HEK293 (cell line): ENCODE measurements around the gene DGKZ.

Source experiments
- FEZF1 ChIP-seq: fragments of 450-650 bp; formaldehyde crosslinking; IDR thresholded peaks from 2 replicates; pipeline ENCODE4 v1.5.1; 2016; ENCODE audit warnings: missing biosample characterization, missing genetic modification characterization
- GFI1B ChIP-seq: fragments of 450-650 bp; formaldehyde crosslinking; IDR thresholded peaks from 2 replicates; pipeline ENCODE4 v1.5.1; 2016; ENCODE audit warnings: missing biosample characterization, missing genetic modification characterization
- IKZF3 ChIP-seq: fragments of 450-650 bp; IDR thresholded peaks from 2 replicates; pipeline ENCODE4 v1.5.0; 2018; ENCODE audit warnings: missing biosample characterization, mild to moderate bottlenecking, missing genetic modification characterization, moderate library complexity
- MYNN ChIP-seq: fragments of 450-650 bp; formaldehyde crosslinking; IDR thresholded peaks from 2 replicates; pipeline ENCODE4 v1.5.1; 2016; ENCODE audit warnings: missing biosample characterization, missing genetic modification characterization, borderline replicate concordance
- OSR2 ChIP-seq: fragments of 450-650 bp; formaldehyde crosslinking; IDR thresholded peaks from 2 replicates; pipeline ENCODE4 v1.5.1; 2016; ENCODE audit warnings: missing biosample characterization, missing genetic modification characterization
- SALL2 ChIP-seq: fragments of 450-650 bp; formaldehyde crosslinking; IDR thresholded peaks from 2 replicates; pipeline ENCODE4 v1.5.0; 2017; ENCODE audit warnings: missing biosample characterization, mild to moderate bottlenecking, missing genetic modification characterization, borderline replicate concordance
- TCF7L2 ChIP-seq: IDR thresholded peaks from 2 replicates; pipeline ENCODE4 v1.6.1; 2011; ENCODE audit warnings: low read depth, mild to moderate bottlenecking, inconsistent platforms, low read length, moderate library complexity, borderline replicate concordance
- WT1 ChIP-seq: fragments of 450-650 bp; formaldehyde crosslinking; IDR thresholded peaks from 2 replicates; pipeline ENCODE4 v1.5.1; 2016; ENCODE audit warnings: missing biosample characterization, missing genetic modification characterization
- ZEB2 ChIP-seq: fragments of 450-650 bp; formaldehyde crosslinking; IDR thresholded peaks from 2 replicates; pipeline ENCODE4 v1.5.1; 2016; ENCODE audit warnings: missing biosample characterization, missing genetic modification characterization
- ZNF211 ChIP-seq: fragments of 450-650 bp; formaldehyde crosslinking; IDR thresholded peaks from 2 replicates; pipeline ENCODE4 v1.5.1; 2016; ENCODE audit warnings: low read depth, missing biosample characterization, missing genetic modification characterization
- ZNF311 ChIP-seq: fragments of 450-650 bp; formaldehyde crosslinking; IDR thresholded peaks from 2 replicates; pipeline ENCODE4 v1.5.1; 2017; ENCODE audit warnings: missing biosample characterization, missing genetic modification characterization, borderline replicate concordance
- ZNF341 ChIP-seq: fragments of 450-650 bp; formaldehyde crosslinking; IDR thresholded peaks from 2 replicates; pipeline ENCODE4; 2016; ENCODE audit warnings: low read depth, missing biosample characterization, missing genetic modification characterization
- ZNF37A ChIP-seq: fragments of 450-650 bp; IDR thresholded peaks from 2 replicates; pipeline ENCODE4 v1.5.1; 2018; ENCODE audit warnings: missing biosample characterization, missing genetic modification characterization
- ZNF558 ChIP-seq: fragments of 450-650 bp; formaldehyde crosslinking; IDR thresholded peaks from 2 replicates; pipeline ENCODE4 v1.5.1; 2016; ENCODE audit warnings: missing biosample characterization, missing genetic modification characterization
- ZNF600 ChIP-seq: fragments of 450-650 bp; formaldehyde crosslinking; IDR thresholded peaks from 2 replicates; pipeline ENCODE4 v1.5.1; 2016; ENCODE audit warnings: missing biosample characterization, missing genetic modification characterization
- ZNF624 ChIP-seq: fragments of 450-650 bp; formaldehyde crosslinking; IDR thresholded peaks from 2 replicates; pipeline ENCODE4 v1.5.1; 2017; ENCODE audit warnings: missing biosample characterization, missing genetic modification characterization
- ZNF658 ChIP-seq: fragments of 450-650 bp; formaldehyde crosslinking; IDR thresholded peaks from 2 replicates; pipeline ENCODE4; 2016; ENCODE audit warnings: missing biosample characterization, missing genetic modification characterization
- ZNF660 ChIP-seq: fragments of 450-650 bp; IDR thresholded peaks from 2 replicates; pipeline ENCODE4 v1.5.1; 2018; ENCODE audit warnings: missing biosample characterization, mild to moderate bottlenecking, missing genetic modification characterization
- ZNF670 ChIP-seq: fragments of 450-650 bp; formaldehyde crosslinking; IDR thresholded peaks from 2 replicates; pipeline ENCODE4 v1.5.1; 2016; ENCODE audit warnings: missing biosample characterization, missing genetic modification characterization, low read depth
- ZNF791 ChIP-seq: fragments of 450-650 bp; formaldehyde crosslinking; IDR thresholded peaks from 2 replicates; pipeline ENCODE4 v1.5.1; 2016; ENCODE audit warnings: missing biosample characterization, missing genetic modification characterization
- TF ChIP-seq, protein P1 (sequence below): fragments of 450-650 bp; formaldehyde crosslinking; IDR thresholded peaks from 2 replicates; pipeline ENCODE4 v1.5.1; 2016; ENCODE audit warnings: missing biosample characterization, missing genetic modification characterization
- TF ChIP-seq, protein P2 (sequence below): fragments of 450-650 bp; formaldehyde crosslinking; IDR thresholded peaks from 2 replicates; pipeline ENCODE4 v1.5.1; 2016; ENCODE audit warnings: missing biosample characterization, missing genetic modification characterization
- TF ChIP-seq, protein P3 (sequence below): fragments of 450-650 bp; formaldehyde crosslinking; IDR thresholded peaks from 2 replicates; pipeline ENCODE4 v1.5.1; 2016; ENCODE audit warnings: missing biosample characterization, missing genetic modification characterization
- TF ChIP-seq, protein P4 (sequence below): fragments of 450-650 bp; formaldehyde crosslinking; IDR thresholded peaks from 2 replicates; pipeline ENCODE4 v1.5.1; 2017; ENCODE audit warnings: missing biosample characterization, mild to moderate bottlenecking, missing genetic modification characterization, moderate library complexity
- TF ChIP-seq, protein P5 (sequence below): IDR thresholded peaks from 2 replicates; pipeline ENCODE4 v1.6.1; 2011; ENCODE audit warnings: mild to moderate bottlenecking, low read depth, low read length, borderline replicate concordance
- TF ChIP-seq, protein P6 (sequence below): fragments of 450-650 bp; formaldehyde crosslinking; IDR thresholded peaks from 2 replicates; pipeline ENCODE4 v1.5.1; 2016; ENCODE audit warnings: missing biosample characterization, missing genetic modification characterization
- TF ChIP-seq, protein P7 (sequence below): fragments of 450-650 bp; IDR thresholded peaks from 2 replicates; pipeline ENCODE4 v1.5.1; 2018; ENCODE audit warnings: missing biosample characterization, missing genetic modification characterization

The DGKZ gene

DNA sequence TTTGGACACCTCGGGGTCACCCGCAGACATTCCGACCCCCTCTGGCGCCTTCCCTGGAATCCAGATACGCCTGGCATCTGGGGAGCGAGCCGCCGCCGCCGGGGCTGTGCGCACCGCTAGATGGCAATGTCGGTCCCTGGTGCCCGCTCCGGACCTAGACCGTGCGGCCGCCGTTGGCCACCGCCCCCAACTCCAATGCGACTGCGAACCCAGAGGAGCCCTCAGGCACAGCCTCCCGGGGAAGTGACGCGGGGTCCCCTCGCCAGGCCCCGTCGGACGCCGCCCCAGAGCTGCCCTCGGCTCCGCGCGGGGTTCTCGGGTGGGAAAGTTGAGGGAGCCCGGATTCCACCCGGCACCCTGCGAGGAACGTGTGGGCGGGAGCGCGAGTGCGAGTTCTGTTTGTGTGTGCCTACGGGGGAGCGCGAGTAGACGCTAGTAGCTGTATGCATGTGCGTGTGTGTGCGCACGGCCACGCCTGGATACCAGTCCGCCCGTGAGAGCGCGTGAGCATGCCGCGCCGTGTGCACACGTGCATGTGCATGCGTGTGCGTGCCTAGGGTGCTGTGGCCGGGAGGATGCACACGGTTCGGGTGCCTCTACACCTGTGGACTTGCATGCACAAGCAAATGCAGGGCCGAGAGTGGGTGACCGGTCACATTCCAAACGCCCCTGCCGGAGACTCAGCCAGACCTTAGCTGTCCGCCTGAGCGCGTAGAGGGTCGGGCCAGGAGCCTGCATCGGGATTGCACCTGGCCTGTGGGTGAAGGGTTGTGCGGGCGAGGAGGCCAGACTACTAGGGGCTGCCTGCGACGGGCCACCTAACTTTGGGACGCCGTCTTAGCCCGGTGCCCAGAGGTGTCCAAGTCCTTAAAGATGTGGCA is 42.4 kb downstream of the DGKZ start (continued):
- TF ChIP-seq, protein P1, sequence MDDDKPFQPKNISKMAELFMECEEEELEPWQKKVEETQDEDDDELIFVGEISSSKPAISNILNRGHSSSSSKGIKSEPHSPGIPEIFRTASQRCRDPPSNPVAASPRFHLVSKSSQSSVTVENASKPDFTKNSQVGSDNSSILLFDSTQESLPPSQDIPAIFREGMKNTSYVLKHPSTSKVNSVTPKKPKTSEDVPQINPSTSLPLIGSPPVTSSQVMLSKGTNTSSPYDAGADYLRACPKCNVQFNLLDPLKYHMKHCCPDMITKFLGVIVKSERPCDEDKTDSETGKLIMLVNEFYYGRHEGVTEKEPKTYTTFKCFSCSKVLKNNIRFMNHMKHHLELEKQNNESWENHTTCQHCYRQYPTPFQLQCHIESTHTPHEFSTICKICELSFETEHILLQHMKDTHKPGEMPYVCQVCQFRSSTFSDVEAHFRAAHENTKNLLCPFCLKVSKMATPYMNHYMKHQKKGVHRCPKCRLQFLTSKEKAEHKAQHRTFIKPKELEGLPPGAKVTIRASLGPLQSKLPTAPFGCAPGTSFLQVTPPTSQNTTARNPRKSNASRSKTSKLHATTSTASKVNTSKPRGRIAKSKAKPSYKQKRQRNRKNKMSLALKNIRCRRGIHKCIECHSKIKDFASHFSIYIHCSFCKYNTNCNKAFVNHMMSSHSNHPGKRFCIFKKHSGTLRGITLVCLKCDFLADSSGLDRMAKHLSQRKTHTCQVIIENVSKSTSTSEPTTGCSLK (tag by site-specific recombination), result no peak
- TF ChIP-seq, protein P2, sequence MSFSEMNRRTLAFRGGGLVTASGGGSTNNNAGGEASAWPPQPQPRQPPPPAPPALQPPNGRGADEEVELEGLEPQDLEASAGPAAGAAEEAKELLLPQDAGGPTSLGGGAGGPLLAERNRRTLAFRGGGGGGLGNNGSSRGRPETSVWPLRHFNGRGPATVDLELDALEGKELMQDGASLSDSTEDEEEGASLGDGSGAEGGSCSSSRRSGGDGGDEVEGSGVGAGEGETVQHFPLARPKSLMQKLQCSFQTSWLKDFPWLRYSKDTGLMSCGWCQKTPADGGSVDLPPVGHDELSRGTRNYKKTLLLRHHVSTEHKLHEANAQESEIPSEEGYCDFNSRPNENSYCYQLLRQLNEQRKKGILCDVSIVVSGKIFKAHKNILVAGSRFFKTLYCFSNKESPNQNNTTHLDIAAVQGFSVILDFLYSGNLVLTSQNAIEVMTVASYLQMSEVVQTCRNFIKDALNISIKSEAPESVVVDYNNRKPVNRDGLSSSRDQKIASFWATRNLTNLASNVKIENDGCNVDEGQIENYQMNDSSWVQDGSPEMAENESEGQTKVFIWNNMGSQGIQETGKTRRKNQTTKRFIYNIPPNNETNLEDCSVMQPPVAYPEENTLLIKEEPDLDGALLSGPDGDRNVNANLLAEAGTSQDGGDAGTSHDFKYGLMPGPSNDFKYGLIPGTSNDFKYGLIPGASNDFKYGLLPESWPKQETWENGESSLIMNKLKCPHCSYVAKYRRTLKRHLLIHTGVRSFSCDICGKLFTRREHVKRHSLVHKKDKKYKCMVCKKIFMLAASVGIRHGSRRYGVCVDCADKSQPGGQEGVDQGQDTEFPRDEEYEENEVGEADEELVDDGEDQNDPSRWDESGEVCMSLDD (tag by site-specific recombination), result peak; percentile 71; the same call in 1 of the 2 replicates
- no peak for TF ChIP-seq ZNF670 (tag by site-specific recombination)
- TF ChIP-seq OSR2 (tag by site-specific recombination), result no peak
- TF ChIP-seq ZNF600 (tag by site-specific recombination), result 0 out of 2 replicates have a peak, but pooled peaks have one; percentile 60
- TF ChIP-seq SALL2 (tag by site-specific recombination), result no peak
- TF ChIP-seq ZNF558 (tag by site-specific recombination), result no peak
- peak; percentile 79 for TF ChIP-seq ZEB2 (tag by site-specific recombination)
- TF ChIP-seq FEZF1 (tag by site-specific recombination), result no peak
- no peak for TF ChIP-seq ZNF624 (tag by site-specific recombination)
- TF ChIP-seq, protein P3, sequence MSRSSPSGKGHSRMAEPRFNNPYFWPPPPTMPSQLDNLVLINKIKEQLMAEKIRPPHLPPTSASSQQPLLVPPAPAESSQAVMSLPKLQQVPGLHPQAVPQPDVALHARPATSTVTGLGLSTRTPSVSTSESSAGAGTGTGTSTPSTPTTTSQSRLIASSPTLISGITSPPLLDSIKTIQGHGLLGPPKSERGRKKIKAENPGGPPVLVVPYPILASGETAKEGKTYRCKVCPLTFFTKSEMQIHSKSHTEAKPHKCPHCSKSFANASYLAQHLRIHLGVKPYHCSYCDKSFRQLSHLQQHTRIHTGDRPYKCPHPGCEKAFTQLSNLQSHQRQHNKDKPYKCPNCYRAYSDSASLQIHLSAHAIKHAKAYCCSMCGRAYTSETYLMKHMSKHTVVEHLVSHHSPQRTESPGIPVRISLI (tag by site-specific recombination), result no peak
- TF ChIP-seq WT1 (tag by site-specific recombination), result no peak
- no peak for TF ChIP-seq ZNF791 (tag by site-specific recombination)
- peak; percentile 35 for TF ChIP-seq ZNF341 (tag by site-specific recombination)
- TF ChIP-seq IKZF3, result peak; percentile 94
- no peak for TF ChIP-seq GFI1B
- TF ChIP-seq, protein P4, sequence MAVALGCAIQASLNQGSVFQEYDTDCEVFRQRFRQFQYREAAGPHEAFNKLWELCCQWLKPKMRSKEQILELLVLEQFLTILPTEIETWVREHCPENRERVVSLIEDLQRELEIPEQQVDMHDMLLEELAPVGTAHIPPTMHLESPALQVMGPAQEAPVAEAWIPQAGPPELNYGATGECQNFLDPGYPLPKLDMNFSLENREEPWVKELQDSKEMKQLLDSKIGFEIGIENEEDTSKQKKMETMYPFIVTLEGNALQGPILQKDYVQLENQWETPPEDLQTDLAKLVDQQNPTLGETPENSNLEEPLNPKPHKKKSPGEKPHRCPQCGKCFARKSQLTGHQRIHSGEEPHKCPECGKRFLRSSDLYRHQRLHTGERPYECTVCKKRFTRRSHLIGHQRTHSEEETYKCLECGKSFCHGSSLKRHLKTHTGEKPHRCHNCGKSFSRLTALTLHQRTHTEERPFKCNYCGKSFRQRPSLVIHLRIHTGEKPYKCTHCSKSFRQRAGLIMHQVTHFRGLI (tag by site-specific recombination), result peak; percentile 55
- TF ChIP-seq ZNF37A (tag by site-specific recombination), result no peak
- no peak for TF ChIP-seq TCF7L2
- no peak for TF ChIP-seq ZNF311
- TF ChIP-seq ZNF660 (tag by site-specific recombination), result 0 out of 2 replicates have a peak, but pooled peaks have one; percentile 28
- TF ChIP-seq, protein P5, sequence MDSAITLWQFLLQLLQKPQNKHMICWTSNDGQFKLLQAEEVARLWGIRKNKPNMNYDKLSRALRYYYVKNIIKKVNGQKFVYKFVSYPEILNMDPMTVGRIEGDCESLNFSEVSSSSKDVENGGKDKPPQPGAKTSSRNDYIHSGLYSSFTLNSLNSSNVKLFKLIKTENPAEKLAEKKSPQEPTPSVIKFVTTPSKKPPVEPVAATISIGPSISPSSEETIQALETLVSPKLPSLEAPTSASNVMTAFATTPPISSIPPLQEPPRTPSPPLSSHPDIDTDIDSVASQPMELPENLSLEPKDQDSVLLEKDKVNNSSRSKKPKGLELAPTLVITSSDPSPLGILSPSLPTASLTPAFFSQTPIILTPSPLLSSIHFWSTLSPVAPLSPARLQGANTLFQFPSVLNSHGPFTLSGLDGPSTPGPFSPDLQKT, result no peak
- no peak for TF ChIP-seq MYNN
- no peak for TF ChIP-seq ZNF658 (tag by site-specific recombination)
- TF ChIP-seq, protein P6, sequence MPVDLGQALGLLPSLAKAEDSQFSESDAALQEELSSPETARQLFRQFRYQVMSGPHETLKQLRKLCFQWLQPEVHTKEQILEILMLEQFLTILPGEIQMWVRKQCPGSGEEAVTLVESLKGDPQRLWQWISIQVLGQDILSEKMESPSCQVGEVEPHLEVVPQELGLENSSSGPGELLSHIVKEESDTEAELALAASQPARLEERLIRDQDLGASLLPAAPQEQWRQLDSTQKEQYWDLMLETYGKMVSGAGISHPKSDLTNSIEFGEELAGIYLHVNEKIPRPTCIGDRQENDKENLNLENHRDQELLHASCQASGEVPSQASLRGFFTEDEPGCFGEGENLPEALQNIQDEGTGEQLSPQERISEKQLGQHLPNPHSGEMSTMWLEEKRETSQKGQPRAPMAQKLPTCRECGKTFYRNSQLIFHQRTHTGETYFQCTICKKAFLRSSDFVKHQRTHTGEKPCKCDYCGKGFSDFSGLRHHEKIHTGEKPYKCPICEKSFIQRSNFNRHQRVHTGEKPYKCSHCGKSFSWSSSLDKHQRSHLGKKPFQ (tag by site-specific recombination), result no peak
- no peak for TF ChIP-seq ZNF211 (tag by site-specific recombination)
- TF ChIP-seq, protein P7, sequence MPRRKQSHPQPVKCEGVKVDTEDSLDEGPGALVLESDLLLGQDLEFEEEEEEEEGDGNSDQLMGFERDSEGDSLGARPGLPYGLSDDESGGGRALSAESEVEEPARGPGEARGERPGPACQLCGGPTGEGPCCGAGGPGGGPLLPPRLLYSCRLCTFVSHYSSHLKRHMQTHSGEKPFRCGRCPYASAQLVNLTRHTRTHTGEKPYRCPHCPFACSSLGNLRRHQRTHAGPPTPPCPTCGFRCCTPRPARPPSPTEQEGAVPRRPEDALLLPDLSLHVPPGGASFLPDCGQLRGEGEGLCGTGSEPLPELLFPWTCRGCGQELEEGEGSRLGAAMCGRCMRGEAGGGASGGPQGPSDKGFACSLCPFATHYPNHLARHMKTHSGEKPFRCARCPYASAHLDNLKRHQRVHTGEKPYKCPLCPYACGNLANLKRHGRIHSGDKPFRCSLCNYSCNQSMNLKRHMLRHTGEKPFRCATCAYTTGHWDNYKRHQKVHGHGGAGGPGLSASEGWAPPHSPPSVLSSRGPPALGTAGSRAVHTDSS (tag by site-specific recombination), result no peak
